ENCODE results near the gene MKRN2OS.
"Not testable (repeated sequence)": the region's sequence is repeated elsewhere in the genome, so short reads cannot be mapped to it uniquely, and the experiment has no call there.

The MKRN2OS gene

GRCh38 chr3:12560505-12561190 lies 15.3 kb upstream of the MKRN2OS start:
- DNase-seq: no peak

GRCh38 chr3:12559520-12559919 lies 14.2 kb upstream of the MKRN2OS start:
- DNase-seq: no peak

GRCh38 chr3:12558706-12559105 lies 13.4 kb upstream of the MKRN2OS start:
- no peak for DNase-seq

DNA sequence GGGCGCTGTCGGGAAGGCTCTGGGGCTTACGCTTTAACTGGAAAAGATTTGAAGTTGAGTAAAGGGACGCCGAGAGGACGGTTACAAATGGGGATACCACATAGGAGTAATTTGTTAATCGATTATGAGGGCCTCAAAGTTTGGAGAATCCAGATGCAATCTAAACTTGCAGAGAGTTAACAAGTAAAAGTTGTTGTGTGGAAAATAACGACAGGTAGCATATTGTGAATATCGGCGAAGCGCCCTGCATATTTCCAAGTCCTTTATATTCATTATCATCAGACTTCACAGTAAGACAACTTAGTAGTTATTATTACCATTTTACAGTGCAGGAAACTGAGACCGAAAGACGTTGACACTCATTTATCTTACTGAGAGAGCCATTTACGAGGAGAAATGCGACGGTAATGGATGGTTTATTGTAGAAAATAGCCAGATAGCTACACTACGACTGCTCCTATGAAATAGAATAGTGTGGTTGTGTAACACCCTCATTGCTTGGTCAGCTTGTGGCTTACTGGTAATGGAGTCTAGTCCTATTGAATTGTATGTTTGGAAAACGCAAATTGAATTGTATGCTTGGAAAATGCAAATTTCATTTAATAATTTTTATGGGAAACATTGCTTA lies 12.3 kb upstream of the MKRN2OS start:
- no peak for DNase-seq

DNA sequence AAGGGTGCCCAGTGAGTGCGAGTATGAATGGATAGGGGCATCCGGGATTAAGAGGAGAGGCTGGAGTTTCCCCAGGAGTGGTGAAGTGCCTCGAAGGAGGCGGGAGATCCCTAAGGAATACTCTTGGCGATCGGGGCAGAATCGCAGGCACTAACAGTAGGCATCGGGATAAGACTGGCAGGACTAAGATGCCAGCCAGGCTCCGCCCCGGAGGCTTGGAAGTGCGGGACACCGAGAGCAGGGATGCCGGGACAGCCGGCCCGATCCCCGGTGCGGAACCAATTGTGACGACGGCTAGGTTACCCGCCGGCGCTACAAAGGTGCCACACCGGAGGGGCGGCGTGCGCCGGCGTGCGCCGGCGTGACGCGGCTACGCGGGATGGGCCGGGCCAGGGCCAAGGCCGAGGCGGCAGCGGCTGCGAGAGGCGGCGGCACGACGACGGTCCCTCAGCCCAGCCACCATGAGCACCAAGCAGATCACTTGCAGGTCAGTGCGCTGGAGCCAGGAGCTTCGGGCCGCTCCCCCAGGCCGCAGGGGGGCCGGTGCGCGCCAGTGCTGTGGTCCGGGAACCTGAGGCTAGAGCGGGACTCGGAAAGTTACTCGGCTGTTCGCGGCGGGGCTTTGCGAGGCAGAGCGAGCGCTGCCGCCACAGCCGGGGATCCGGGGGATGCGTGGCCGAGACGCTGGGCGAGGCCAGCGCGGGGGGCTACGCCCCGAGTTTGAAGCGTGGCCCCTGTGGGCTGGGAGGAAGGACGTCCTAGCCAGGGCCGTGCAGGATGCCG lies 11.6 kb upstream of the MKRN2OS start, which contains the start of gene MKRN2:
MKRN2 (plus strand) TSS at position 398 of the 783 bp plus-strand sequence; CDS start at position 462, 64 bp downstream.
- DNase-seq: peak; percentile 78

GRCh38 chr3:12556314-12556689 lies 11.0 kb upstream of the MKRN2OS start:
- DNase-seq: no peak

DNA sequence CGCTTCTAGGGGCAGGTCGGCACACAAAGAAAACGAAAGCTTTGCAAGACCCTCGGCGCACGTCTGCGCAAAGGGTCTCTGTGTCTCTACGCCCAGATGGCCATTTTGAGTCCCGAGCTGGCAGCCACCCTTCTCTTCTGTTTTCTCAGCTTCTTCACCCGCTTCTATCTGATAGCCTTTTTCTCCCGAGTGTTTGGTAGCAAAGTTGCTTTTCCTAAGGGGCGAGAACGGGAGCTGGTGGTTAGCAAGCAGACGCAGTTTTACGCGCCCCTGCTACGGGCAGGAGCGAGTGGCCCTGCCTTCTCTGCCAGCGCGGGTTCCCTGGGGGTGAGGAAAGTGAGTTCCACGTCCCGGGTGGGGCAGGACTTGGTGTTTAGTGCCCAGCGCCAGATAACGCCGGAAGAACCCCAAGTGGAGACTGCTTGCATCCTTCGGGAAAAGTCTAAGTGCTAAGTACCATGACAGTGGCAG lies 8.7 kb upstream of the MKRN2OS start:
- DNase-seq: no peak

DNA sequence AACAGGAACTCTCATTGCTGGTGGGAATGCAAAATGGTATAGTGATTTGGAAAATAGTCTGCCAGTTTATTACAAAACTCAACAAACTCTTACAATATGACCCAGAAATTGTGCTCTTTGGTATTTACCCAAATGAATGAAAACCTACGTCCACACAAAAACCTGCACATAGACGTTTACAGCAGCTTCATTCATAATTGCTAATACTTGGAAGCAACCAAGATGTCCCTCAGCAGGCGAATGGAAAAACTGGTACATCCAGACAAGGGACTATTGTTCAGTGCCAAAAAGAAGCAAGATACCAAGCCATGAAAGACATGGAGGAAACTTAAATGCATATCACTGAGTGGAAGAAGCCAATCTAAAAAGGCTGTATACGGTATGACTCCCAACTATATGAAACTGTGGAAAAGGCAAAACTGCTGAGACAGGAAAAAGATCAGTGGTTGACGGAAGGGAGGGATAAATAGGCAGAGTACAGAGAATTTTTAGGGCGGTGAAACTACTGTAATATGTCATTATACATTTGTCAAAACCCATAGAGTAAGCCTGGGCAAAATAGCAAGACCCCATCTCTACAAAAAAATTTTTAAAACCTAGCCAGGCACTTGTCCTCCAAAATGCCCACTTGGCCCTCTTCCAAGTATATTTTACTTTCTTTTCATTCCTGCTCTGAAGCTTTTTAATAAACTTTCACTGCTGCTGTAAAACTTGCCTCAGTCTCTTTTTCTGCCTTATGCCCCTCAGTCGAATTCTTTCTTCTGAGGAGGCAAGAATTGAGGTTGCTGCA lies 4.9 kb upstream of the MKRN2OS start:
- no peak for DNase-seq

GRCh38 chr3:12544652-12545472 lies 437 bp downstream of the MKRN2OS start:
- no peak for DNase-seq

DNA sequence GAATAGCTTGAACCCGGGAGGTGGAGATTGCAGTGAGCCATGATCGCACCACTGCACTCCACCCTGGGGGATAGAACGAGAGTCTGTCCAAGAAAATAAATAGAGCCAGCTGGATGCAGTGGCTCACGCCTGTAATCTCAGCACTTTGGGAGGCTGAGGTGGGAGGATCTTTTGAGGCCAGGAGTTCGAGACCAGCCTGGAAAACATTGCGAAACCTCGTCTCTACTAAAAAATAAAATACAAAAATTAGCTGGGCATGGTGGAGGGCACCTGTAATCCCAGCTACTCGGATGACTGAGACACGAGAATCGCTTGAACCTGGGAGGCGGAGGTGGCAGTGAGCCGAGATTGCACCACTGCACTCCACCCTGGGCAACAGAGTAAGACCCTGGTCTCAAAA lies 1.8 kb downstream of the MKRN2OS start:
- not testable (repeated sequence) for DNase-seq

GRCh38 chr3:12541625-12542024 lies 3.7 kb downstream of the MKRN2OS start:
- no peak for DNase-seq

DNA sequence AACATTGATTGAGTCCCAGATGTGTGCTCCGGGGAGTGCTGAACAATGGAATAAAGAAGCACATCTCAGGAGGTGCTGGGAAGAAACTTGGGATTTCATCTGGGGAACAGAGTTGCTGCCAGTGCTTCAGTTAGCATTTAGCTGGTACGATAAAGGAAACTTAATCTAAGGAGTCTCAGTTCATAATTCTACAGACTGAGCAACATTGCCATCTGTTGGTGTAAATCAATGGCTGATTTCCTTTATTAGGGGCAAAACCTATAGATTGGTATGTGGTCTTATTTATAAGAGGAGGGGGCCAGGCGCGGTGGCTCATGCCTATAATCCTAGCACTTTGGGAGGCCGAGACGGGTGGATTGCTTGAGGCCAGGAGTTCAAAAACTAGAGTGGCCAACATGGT lies 8.9 kb downstream of the MKRN2OS start:
- DNase-seq: no peak

GRCh38 chr3:12532182-12532581 lies 13.1 kb downstream of the MKRN2OS start:
- no peak for DNase-seq

GRCh38 chr3:12527757-12528143 lies 17.5 kb downstream of the MKRN2OS start:
- no peak for DNase-seq

- no peak for DNase-seq
These were observed 22.6 kb downstream of the MKRN2OS start for GRCh38 chr3:12522721-12523120.

DNA sequence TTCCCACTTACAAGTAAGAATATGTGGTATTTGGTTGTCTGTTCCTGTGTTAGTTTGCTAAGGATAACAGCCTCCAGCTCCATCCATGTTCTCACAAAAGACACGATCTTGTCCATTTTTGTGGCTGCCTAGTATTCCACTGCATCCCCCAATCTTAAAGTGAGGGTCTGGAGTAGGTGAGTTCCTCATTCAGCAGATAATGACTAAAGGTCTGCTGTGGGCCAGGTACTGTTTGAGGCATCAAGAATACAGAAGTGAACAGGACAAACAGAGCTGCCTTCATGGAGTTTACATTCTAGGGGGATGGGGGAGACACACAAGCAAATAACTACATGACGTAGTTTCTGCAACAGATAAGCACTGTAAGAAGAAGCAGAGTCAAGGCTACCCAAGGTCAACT lies 24.3 kb downstream of the MKRN2OS start:
- DNase-seq: no peak

DNA sequence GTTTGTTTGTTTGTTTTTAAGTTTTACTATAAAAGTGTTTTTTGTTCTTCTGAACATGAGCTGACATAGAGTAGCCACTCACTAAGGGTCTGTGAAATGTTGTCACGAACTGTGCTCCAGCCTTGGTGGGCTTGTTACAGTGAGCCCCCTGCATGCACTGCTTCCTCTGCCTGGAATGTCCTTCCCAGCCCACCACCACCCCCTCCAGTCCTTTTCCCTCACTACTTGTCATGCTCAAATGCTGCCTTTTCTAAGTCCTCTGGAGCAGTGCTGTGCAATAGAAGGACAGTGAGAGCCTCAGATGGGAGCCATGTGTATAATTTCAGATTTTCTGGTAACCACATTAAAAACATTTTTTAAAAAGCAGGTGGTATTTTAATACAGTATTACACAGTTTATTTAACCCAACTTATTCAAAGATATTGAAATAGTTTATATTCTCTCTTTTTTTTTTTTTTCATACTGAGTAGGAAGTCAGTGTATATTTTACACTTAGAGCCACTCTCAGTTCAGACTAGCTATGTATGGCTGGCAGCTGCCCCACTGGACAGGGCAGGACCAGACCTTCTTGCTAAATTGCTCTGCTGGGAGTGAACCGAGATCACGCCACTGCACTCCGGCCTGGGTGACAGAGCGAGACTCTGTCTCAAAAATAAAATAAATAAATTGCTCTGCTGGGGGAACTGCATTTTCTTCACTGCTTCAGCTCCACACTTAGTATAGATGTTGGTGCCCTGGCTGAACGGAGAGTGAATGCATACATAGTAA lies 26.9 kb downstream of the MKRN2OS start:
- DNase-seq: no peak

DNA sequence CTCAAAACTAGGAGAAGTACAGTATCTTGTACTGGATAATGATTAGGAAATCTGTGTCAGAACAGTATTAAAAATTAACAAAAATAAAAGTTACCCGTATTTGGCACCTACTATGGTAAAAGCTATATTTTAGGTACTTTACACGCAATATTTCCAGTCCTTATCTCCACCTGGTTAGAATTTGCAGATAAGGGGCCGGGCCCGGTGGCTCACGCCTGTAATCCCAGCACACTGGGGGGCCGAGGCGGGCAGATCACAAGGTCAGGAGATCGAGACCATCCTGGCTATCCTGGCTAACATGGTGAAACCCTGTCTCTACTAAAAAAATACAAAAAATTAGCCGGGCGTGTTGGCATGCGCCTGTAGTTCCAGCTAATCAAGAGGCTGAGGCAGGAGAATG lies 28.4 kb downstream of the MKRN2OS start:
- DNase-seq: no peak

- no peak for DNase-seq
These were observed 29.7 kb downstream of the MKRN2OS start for GRCh38 chr3:12515631-12516030.

- DNase-seq: no peak
These were observed 31.4 kb downstream of the MKRN2OS start for GRCh38 chr3:12513694-12514446.
